PFSK-1 (cell line): ENCODE measurements around the gene ADAM12.

Experiments
- FOXP2 ChIP-seq: optimal IDR thresholded peaks from 2 replicates; pipeline ENCODE3; 2011; ENCODE audit warnings: borderline replicate concordance, control low read depth, inconsistent platforms; ENCODE audit not compliant: insufficient read depth; ENCODE audit errors: extremely low read length, extremely low read depth
- POLR2AphosphoS5 ChIP-seq: IDR thresholded peaks from 2 replicates; pipeline ENCODE4 v1.6.1; 2012; ENCODE audit warnings: low read depth, mild to moderate bottlenecking, control low read depth, low read length, moderate library complexity
- REST ChIP-seq, 2 experiments: IDR thresholded peaks; 2 replicates each; pipeline versions ENCODE4 v1.6.1 to v1.8.0; 2011 to 2012; ENCODE audit warnings: low read depth in 2 of 2, low read length in 2 of 2, control low read depth in 1 of 2, inconsistent platforms in 1 of 2, mild to moderate bottlenecking in 1 of 2, moderate library complexity in 1 of 2; ENCODE audit not compliant: insufficient read depth in 1 of 2
- SIN3A ChIP-seq: IDR thresholded peaks from 2 replicates; pipeline ENCODE4 v1.6.1; 2012; ENCODE audit warnings: mild to moderate bottlenecking, low read length, moderate library complexity, borderline replicate concordance; ENCODE audit not compliant: insufficient read depth
- TAF1 ChIP-seq: IDR thresholded peaks from 2 replicates; pipeline ENCODE4 v1.6.1; 2012; ENCODE audit warnings: low read length, control low read depth, borderline replicate concordance; ENCODE audit not compliant: insufficient read depth

ADAM12 gene

GRCh38 chr10:126181626-126182025 lies 206.7 kb downstream of the ADAM12 start:
- no peak for TF ChIP-seq TAF1
- no peak for TF ChIP-seq FOXP2
- TF ChIP-seq REST (IDR thresholded peaks at IDR 0.05; ENCODE audit: insufficient read depth in 1 of 2, low read depth in 2 of 2, low read length in 2 of 2): no peak
- no peak for TF ChIP-seq POLR2AphosphoS5
- TF ChIP-seq SIN3A: no peak

GRCh38 chr10:126179637-126180036 lies 208.6 kb downstream of the ADAM12 start:
- TF ChIP-seq TAF1 (no peak), REST (IDR thresholded peaks at IDR 0.05; ENCODE audit: insufficient read depth in 1 of 2, low read depth in 2 of 2, low read length in 2 of 2) (no peak), SIN3A (no peak), FOXP2 (no peak), POLR2AphosphoS5 (no peak)

- TF ChIP-seq POLR2AphosphoS5: no peak
- no peak for TF ChIP-seq SIN3A
- no peak for TF ChIP-seq TAF1
Observed at GRCh38 chr10:126177417-126178030, 210.8 kb downstream of the ADAM12 start.

- TF ChIP-seq FOXP2 (no peak), REST (IDR thresholded peaks at IDR 0.05; ENCODE audit: insufficient read depth in 1 of 2, low read depth in 2 of 2, low read length in 2 of 2) (no peak), SIN3A (no peak), POLR2AphosphoS5 (no peak), TAF1 (no peak)
Observed at GRCh38 chr10:126175641-126176262, 212.5 kb downstream of the ADAM12 start.

- TF ChIP-seq POLR2AphosphoS5 (no peak), SIN3A (no peak), FOXP2 (no peak), REST (IDR thresholded peaks at IDR 0.05; ENCODE audit: insufficient read depth in 1 of 2, low read depth in 2 of 2, low read length in 2 of 2) (no peak), TAF1 (no peak)
Observed at GRCh38 chr10:126171555-126171954, 216.7 kb downstream of the ADAM12 start.
